Measurements from ENCODE around the gene ANKMY1.

ANKMY1 gene

GRCh38 chr2:240570531-240571313 is 12.9 kb upstream of the ANKMY1 start:
- no peak overlapping the region for H3K4me3 ChIP-seq (replicated peaks; ENCODE audit: insufficient read depth, low read length)
- no peak for DNase-seq (ENCODE audit: low read depth in 1 of 2, low spot score in 1 of 2)
- H3K27me3 ChIP-seq (ENCODE audit: insufficient read depth, poor library complexity, severe bottlenecking) = no peaks in the 10 kb centered on the region
- no peak for TF ChIP-seq POLR2AphosphoS5 (IDR thresholded peaks at IDR 0.05; ENCODE audit: low read depth)
- no peak for TF ChIP-seq REST (IDR thresholded peaks at IDR 0.05; ENCODE audit: insufficient replicate concordance, low read depth)
- TF ChIP-seq GABPA (IDR thresholded peaks at IDR 0.05; ENCODE audit: low read depth) = no peak
- TF ChIP-seq CTCF (IDR thresholded peaks at IDR 0.05; ENCODE audit: insufficient read depth, low read length) = no peak
- TF ChIP-seq SPI1 (IDR thresholded peaks at IDR 0.05; ENCODE audit: borderline replicate concordance, low read depth) = no peak
- H3K27ac ChIP-seq (replicated peaks) = no peak overlapping the region

- TF ChIP-seq REST (IDR thresholded peaks at IDR 0.05; ENCODE audit: insufficient replicate concordance, low read depth) (no peak), POLR2AphosphoS5 (IDR thresholded peaks at IDR 0.05; ENCODE audit: low read depth) (no peak), GABPA (IDR thresholded peaks at IDR 0.05; ENCODE audit: low read depth) (no peak), CTCF (IDR thresholded peaks at IDR 0.05; ENCODE audit: insufficient read depth, low read length) (no peak), SPI1 (IDR thresholded peaks at IDR 0.05; ENCODE audit: borderline replicate concordance, low read depth) (no peak)
- no peak overlapping the region for H3K27ac ChIP-seq (replicated peaks)
- H3K27me3 ChIP-seq (ENCODE audit: insufficient read depth, poor library complexity, severe bottlenecking) = no peaks in the 10 kb centered on the region
- DNase-seq (ENCODE audit: low read depth in 1 of 2, low spot score in 1 of 2) = no peak
- no peak overlapping the region for H3K4me3 ChIP-seq (replicated peaks; ENCODE audit: insufficient read depth, low read length)
These were observed 12.3 kb upstream of the ANKMY1 start for GRCh38 chr2:240569998-240570530.

- Histone ChIP-seq H3K27me3 (ENCODE audit: insufficient read depth, poor library complexity, severe bottlenecking) (no peaks in the 10 kb centered on the region), H3K4me3 (replicated peaks; ENCODE audit: insufficient read depth, low read length) (peak overlapping the region; percentile 58), H3K27ac (replicated peaks) (peak overlapping the region; percentile 37)
- no peak for DNase-seq (ENCODE audit: low read depth in 1 of 2, low spot score in 1 of 2)
- TF ChIP-seq GABPA (IDR thresholded peaks at IDR 0.05; ENCODE audit: low read depth) = no peak
- no peak for TF ChIP-seq CTCF (IDR thresholded peaks at IDR 0.05; ENCODE audit: insufficient read depth, low read length)
- no peak for TF ChIP-seq REST (IDR thresholded peaks at IDR 0.05; ENCODE audit: insufficient replicate concordance, low read depth)
- no peak for TF ChIP-seq SPI1 (IDR thresholded peaks at IDR 0.05; ENCODE audit: borderline replicate concordance, low read depth)
- no peak for TF ChIP-seq POLR2AphosphoS5 (IDR thresholded peaks at IDR 0.05; ENCODE audit: low read depth)
These were observed 11.8 kb upstream of the ANKMY1 start for GRCh38 chr2:240569523-240569997.
